T-helper 2 cell treated with Interferon-gamma antibody and Interleukin-4, amounts not matched to agents 5 μg/mL and 100 μg/mL, for 36 hours (primary cell): ENCODE data around the gene TXNDC5.
"Not testable (repeated sequence)": the region's sequence is repeated elsewhere in the genome, so short reads cannot be mapped to it uniquely, and the experiment has no call there.

Source experiments
- DNase-seq: peaks from one replicate; pipeline ENCODE4 v3.0.0; 2021; ENCODE audit warnings: low spot score
- H3K27ac Mint-ChIP-seq: one replicate; pipeline ENCODE4 v1.8.0; 2021; ENCODE audit warnings: mild to moderate bottlenecking, mixed read lengths
- H3K27me3 Mint-ChIP-seq: one replicate; pipeline ENCODE4 v1.8.0; 2021; ENCODE audit warnings: low read depth, mixed read lengths
- H3K36me3 Mint-ChIP-seq: one replicate; pipeline ENCODE4 v1.8.0; 2021; ENCODE audit warnings: low read depth, mixed read lengths
- H3K4me1 Mint-ChIP-seq: one replicate; pipeline ENCODE4 v1.8.0; 2021; ENCODE audit warnings: low read depth, mixed read lengths
- H3K4me3 Mint-ChIP-seq: one replicate; pipeline ENCODE4 v1.8.0; 2022; ENCODE audit warnings: mild to moderate bottlenecking, moderate library complexity, mixed read lengths
- H3K9me3 Mint-ChIP-seq: one replicate; pipeline ENCODE4 v1.8.0; 2021; ENCODE audit warnings: mixed read lengths

TXNDC5 gene

DNA sequence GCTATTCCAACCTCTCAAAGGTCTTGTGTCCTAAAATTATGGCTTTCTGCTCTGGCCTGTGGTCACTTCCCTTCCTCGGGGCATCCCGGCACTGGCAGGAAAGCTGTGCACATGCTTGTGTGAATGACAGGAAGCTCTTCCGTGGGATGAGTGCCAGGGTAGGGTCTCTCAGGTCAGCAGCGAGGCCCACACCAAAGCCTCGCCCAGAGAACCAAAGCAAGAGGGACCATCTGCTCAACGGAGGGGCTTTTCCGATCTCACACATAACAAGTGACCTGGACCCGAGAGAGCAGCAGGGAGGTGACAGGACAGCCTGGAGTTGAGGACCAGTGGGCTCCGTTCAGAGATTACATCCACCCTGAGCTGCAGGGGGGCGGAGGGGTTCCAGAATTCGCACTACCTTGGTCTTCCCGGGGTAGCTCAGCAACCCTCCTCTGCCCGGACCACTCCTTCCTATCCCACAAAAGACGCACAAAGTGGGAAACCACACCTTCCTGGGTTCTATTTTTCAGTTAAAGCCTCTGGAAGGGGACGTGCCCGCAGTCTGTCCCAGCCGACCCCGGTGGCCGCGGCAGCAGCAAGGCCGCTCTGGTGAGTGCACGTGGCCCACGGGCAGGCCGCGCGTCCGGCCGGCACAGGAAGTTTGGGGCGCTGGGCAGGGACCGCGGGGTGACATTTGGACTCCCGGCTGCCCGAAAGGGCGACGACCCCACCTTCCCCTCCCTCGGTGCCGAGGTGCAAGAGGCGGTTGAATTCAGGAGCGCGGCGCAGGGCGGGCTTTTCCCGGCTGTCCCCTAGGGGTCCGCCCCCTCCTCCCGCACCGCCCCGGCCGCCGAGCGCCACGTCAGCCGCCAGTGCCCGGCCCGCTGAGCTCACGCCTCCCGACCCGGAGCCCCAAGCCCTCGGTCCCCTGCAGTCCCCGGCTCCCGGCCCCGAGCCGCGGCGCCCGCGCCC is 988 bp downstream of the TXNDC5 start:
- Mint-ChIP-seq H3K4me3 (peak overlapping the region; percentile 85), H3K27ac (peak overlapping the region; percentile 50), H3K27me3 (no peaks in the 10 kb centered on the region), H3K9me3 (no peaks in the 10 kb centered on the region), H3K4me1 (peaks cover 9% of the 10 kb centered on the region), H3K36me3 (peaks cover 7% of the 10 kb centered on the region)
- DNase-seq: peak; percentile 56

DNA sequence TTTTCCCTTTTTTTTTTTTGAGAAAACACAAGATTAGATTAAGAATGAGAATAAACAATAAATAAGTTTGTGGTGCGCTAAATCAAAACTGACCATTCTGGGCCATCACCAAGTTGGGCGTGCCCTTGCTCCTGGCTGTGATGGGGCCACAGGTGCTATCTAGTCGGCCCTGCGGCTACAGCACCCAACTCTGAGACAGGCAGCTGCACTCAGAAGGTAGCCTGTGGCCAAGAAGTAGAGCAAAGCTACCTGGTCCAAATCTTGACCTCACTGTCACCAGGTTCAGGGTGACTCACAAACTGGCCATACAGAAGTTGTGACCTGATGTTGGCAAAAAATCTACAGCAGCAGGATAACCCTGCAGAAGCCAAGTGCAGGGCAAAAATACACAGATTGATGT is 3.4 kb downstream of the TXNDC5 start:
- Mint-ChIP-seq H3K9me3 (no peaks in the 10 kb centered on the region), H3K4me1 (peaks cover 9% of the 10 kb centered on the region), H3K27ac (no peak overlapping the region), H3K4me3 (no peak overlapping the region), H3K27me3 (no peaks in the 10 kb centered on the region), H3K36me3 (peaks cover 22% of the 10 kb centered on the region)
- no peak for DNase-seq

DNA sequence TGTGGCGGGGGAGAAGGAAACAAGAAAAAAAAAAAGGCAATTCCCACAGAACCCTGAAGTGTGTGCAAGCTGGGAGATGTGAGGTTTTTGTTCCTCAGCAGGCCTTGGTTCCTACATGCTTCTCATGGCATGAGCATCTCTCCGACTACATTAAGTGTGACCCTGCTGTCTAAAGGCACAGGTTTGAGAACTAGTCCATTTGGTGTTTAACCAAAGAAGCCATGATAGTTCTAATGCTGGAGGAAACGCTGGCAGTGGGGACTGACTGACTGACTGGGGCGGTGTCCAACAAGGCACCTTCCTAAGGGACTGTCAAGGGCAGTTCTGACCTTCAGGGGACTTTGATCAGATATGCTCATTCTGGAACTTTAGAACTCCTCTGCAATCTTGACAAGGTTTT is 3.8 kb downstream of the TXNDC5 start:
- Mint-ChIP-seq H3K9me3 (no peaks in the 10 kb centered on the region), H3K4me3 (no peak overlapping the region), H3K27me3 (no peaks in the 10 kb centered on the region), H3K27ac (no peak overlapping the region), H3K4me1 (peaks cover 9% of the 10 kb centered on the region), H3K36me3 (peaks cover 24% of the 10 kb centered on the region)
- no peak for DNase-seq

DNA sequence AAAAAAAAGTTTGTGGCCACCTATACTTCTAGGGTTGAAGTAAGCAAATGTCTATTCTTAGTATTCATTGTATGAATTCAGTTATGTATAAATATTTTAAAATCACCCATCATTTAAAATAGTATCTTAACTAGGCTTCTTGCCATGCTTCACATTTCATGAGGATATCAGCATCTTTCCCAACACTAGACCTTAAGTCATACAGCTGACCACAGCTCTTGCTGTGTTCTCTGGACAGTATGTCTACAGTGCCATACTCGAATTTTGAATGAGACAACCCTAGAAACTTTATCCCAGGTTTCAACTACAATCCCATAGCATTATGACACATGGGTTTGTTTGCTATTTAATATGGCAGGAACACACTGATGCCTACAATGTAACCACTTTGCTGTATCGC is 5.2 kb downstream of the TXNDC5 start:
- H3K4me3 Mint-ChIP-seq: no peak overlapping the region
- no peaks in the 10 kb centered on the region for H3K9me3 Mint-ChIP-seq
- H3K27ac Mint-ChIP-seq: no peak overlapping the region
- peaks cover 34% of the 10 kb centered on the region for H3K36me3 Mint-ChIP-seq
- no peak for DNase-seq
- peaks cover 9% of the 10 kb centered on the region for H3K4me1 Mint-ChIP-seq
- no peaks in the 10 kb centered on the region for H3K27me3 Mint-ChIP-seq

DNA sequence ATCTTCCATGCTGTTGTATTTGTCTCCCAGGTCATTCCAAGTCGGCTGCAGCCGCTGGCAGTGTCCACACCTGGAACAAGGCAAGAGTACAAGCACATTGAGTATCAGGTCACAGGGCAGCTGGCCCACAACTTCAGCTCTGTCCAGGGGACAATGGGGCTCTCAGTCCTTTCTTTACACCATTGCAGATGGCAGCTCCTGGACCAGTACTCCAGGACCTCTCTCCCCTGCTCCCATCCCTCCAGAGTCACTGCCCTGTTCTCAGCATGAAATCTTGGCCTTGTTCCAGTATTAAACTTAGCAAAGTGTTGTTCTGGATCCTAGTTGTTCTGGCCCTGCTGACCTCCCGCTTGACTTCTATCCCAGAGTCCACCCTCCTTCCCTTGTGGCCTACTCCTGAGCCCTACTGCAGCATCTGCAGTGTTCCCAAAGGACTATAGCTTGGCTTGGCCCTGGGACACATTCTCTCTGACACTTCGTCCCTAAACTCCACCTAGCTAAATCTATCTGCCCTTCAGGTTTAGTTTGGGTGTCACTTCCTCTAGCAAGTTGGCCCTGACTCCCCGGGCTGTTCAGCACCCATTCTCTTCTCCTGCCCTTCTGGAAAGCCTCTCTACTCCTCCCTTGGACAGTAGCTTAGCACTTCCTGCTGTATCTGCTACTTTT is 5.8 kb downstream of the TXNDC5 start:
- peaks cover 38% of the 10 kb centered on the region for H3K36me3 Mint-ChIP-seq

DNA sequence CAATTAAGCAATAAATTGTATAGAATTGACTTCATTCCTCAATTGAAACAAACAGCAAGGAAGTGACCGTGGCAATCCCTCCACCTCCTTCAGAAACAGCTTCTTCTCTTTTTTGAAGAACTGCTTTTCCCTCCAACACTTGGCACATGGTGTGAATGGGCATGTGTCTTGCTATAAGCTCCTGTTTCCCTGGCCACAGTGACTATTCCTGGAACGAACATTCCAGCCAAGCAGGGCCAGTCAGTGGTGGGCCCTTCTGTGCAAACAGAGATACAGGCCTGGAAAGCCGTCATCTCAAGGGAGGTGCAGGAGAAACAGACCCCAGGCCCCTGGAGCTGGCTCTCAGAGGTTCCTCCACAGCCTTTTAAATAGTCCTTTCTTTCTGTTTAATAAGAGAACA is 6.9 kb downstream of the TXNDC5 start:
- no peaks in the 10 kb centered on the region for H3K9me3 Mint-ChIP-seq
- H3K4me3 Mint-ChIP-seq: no peak overlapping the region
- no peak overlapping the region for H3K27ac Mint-ChIP-seq
- H3K36me3 Mint-ChIP-seq: peaks cover 40% of the 10 kb centered on the region
- H3K4me1 Mint-ChIP-seq: peaks cover 5% of the 10 kb centered on the region
- no peak for DNase-seq
- no peaks in the 10 kb centered on the region for H3K27me3 Mint-ChIP-seq

More for the DNA sequence above, 5.8 kb downstream of the TXNDC5 start:
- no peak for DNase-seq
- peak overlapping the region; percentile 34 for H3K27ac Mint-ChIP-seq
- no peak overlapping the region for H3K4me3 Mint-ChIP-seq
- H3K4me1 Mint-ChIP-seq: peaks cover 9% of the 10 kb centered on the region
- no peaks in the 10 kb centered on the region for H3K9me3 Mint-ChIP-seq
- no peaks in the 10 kb centered on the region for H3K27me3 Mint-ChIP-seq

DNA sequence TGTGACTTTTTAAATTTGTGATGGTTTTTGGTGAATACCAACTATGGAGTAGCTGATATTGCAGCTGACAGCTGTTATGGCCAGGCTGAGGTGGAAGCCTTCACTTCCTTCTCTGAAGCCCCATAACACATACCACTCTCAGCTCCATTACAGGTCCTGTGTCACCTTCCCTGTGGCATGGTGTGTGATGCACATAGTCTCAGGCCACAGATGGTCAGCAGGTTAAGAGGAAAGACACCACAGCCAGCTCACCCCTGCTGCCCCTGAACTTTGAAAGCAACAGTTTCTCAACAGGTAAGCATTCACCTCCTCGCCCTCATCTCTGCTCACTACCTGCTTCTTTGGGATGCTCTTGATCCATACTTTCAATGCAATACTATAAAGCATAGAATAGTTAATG is 7.7 kb downstream of the TXNDC5 start:
- no peak for DNase-seq
- H3K4me1 Mint-ChIP-seq: peaks cover 4% of the 10 kb centered on the region
- H3K36me3 Mint-ChIP-seq: peaks cover 46% of the 10 kb centered on the region
- H3K27me3 Mint-ChIP-seq: no peaks in the 10 kb centered on the region
- H3K4me3 Mint-ChIP-seq: no peak overlapping the region
- no peak overlapping the region for H3K27ac Mint-ChIP-seq
- no peaks in the 10 kb centered on the region for H3K9me3 Mint-ChIP-seq

DNA sequence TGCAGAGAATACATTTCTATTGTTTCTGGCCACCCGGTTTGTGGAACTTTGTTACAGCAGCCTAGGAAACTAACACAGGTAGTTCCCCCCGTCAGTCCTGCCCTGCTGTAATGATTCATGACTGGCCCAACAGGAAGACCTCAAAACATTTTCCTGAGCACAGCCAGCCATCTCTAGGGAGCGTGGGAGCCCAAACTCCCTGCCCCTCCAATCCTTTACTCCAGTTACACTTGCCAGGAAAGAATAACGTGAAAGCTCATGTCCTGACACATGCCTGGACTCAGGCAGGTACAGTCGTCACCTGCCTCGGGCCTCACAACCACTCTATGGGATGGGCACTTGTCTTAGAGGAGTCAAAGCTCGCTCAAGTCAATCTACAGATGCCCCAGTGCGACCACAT is 8.4 kb downstream of the TXNDC5 start:
- H3K36me3 Mint-ChIP-seq: peaks cover 51% of the 10 kb centered on the region
- H3K4me1 Mint-ChIP-seq: peaks cover 2% of the 10 kb centered on the region
- H3K4me3 Mint-ChIP-seq: no peak overlapping the region
- H3K27ac Mint-ChIP-seq: no peak overlapping the region
- DNase-seq: no peak
- H3K9me3 Mint-ChIP-seq: no peaks in the 10 kb centered on the region
- H3K27me3 Mint-ChIP-seq: no peaks in the 10 kb centered on the region

DNA sequence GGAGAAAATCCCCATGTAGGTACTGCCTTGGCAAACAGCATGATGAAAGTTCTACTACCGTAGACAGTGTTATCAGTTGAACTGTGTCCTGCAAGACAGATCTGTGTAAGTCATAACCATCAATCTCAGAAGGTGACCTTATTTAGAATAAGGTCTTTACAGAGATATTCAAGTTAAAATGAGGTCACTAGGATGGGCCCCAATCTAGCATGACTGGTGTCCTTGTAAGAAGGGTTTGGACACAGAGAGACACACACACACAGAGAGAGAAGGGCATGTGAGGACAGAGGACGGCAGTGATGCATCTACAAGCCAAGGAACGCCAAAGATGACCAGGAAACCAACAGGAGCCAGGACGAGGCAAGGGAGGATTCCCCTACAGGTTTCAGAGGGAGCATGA is 8.8 kb downstream of the TXNDC5 start:
- no peak for DNase-seq
- no peaks in the 10 kb centered on the region for H3K9me3 Mint-ChIP-seq
- no peak overlapping the region for H3K27ac Mint-ChIP-seq
- H3K4me3 Mint-ChIP-seq: no peak overlapping the region
- H3K4me1 Mint-ChIP-seq: peaks cover 2% of the 10 kb centered on the region
- H3K27me3 Mint-ChIP-seq: no peaks in the 10 kb centered on the region
- H3K36me3 Mint-ChIP-seq: peaks cover 52% of the 10 kb centered on the region

DNA sequence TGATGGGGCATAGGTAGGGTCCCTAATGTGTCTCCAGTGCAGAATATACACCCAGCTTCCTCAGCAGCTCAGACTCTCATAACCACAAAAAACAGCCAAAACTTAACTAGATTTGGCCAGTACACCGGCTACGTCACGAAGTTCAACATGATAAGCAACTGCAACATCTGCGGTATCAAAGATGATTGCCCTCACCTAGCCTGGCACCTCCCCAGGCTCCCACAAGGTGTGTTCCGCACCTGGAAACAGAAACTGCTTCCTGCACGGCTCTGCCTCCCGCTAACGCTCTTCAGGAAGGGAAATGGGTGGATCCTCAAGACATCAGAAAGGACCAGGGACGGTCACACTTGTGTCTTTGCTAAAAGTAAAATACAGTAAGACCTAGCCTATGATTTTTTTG is 9.5 kb downstream of the TXNDC5 start:
- Mint-ChIP-seq H3K36me3 (peaks cover 59% of the 10 kb centered on the region), H3K4me3 (no peak overlapping the region), H3K27ac (no peak overlapping the region), H3K27me3 (no peaks in the 10 kb centered on the region), H3K9me3 (no peaks in the 10 kb centered on the region), H3K4me1 (peaks cover 3% of the 10 kb centered on the region)
- no peak for DNase-seq

DNA sequence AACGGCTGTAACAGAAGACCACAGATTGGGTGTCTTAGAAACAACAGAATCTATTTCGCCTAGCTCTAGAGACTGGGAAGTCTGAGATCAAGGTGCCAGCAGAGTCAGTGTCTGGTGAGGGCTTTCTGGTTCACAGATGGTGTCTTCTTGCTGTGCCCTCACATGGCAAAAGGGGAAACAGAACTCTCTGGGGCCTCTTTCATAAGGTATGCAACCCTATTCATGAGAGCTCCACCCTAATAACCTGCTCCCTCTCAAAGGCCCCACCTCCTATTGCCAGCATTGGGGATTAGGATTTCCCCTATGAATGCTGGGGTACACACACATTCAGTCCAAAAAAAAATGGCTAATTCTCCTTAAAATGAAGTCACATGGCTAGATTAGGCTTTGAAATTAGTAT is 10.0 kb downstream of the TXNDC5 start:
- Mint-ChIP-seq H3K9me3 (no peaks in the 10 kb centered on the region), H3K4me1 (peaks cover 4% of the 10 kb centered on the region), H3K27ac (no peak overlapping the region), H3K36me3 (peaks cover 62% of the 10 kb centered on the region), H3K4me3 (no peak overlapping the region), H3K27me3 (no peaks in the 10 kb centered on the region)
- DNase-seq: no peak

DNA sequence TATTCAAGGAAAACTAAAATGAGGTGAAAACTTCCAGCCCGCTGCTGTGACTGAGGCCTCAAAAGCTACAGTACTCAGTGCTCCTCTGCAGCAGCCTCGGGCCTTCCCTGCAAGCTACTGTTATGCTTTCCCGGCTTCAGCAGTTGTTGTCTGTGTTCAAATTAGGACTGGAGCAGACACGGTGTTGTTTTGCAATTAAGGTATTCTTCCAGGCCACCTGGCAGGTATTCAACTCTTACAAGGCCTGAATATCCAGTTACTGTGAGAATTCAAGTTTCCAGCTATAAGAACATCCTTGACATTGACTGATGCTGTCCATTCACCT is 10.7 kb downstream of the TXNDC5 start:
- no peaks in the 10 kb centered on the region for H3K9me3 Mint-ChIP-seq
- H3K27ac Mint-ChIP-seq: no peak overlapping the region
- H3K4me3 Mint-ChIP-seq: no peak overlapping the region
- no peak for DNase-seq
- H3K36me3 Mint-ChIP-seq: peaks cover 62% of the 10 kb centered on the region
- H3K4me1 Mint-ChIP-seq: peaks cover 2% of the 10 kb centered on the region
- no peaks in the 10 kb centered on the region for H3K27me3 Mint-ChIP-seq

DNA sequence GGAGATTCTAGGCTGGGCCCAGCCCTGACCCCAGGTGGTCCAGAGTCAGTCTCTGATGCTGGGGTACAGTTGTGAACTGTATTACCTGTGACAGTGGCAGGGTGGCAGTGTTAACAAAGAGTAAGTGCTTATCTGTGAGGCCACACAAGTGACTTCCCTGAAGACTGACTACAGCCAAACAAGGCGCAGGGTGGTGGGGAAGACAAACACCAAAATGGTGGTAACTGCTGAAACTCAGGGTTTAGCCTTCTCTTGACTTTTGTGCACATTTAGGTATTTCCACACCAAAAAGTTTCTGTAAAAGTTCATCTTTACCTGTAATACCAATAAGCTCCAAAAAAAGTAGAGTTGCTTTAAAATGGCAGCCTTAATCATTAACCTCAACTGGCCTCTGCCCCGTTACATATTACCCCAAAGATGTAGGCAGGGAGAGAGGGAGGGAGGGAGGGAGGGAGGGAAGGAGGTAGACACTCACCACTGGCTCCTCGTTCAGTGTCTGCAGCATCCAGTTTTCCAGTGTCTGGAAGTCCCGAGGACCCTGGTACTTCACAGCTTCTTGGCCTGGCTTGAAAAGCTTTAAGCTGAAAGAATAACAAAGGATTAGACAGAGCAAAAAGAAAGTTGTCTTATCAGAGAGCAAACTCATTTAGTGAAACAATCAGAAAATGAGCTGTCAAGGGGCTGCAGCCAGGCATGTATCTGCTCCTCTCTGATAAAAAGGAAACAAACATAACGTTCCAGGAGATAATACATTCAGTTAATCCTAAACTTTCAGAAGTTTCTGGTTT is 11.3 kb downstream of the TXNDC5 start:
- Mint-ChIP-seq H3K27me3 (no peaks in the 10 kb centered on the region), H3K9me3 (no peaks in the 10 kb centered on the region), H3K4me1 (peaks cover 2% of the 10 kb centered on the region), H3K27ac (no peak overlapping the region), H3K36me3 (peaks cover 58% of the 10 kb centered on the region), H3K4me3 (no peak overlapping the region)
- DNase-seq: no peak

DNA sequence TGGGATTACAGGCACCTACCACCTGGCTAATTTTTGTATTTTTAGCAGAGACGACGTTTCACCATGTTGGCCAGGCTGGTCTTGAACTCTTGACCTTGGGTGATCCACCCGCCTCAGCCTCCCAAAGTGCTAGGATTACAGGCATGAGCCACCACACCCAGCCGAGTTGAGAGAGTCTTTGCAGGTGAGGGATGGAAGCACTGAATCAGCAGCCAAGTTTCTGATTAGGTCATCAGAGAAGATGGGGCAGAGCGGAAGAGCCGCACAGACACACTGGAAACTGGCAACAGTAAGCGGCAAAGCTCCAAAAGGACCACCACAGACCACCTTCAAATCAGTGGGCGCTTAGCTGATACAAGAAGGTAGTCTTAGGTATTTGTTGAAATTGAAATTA is 12.4 kb downstream of the TXNDC5 start:
- H3K36me3 Mint-ChIP-seq: peaks cover 59% of the 10 kb centered on the region
- not testable (repeated sequence) for H3K27ac Mint-ChIP-seq, H3K4me3 Mint-ChIP-seq, H3K4me1 Mint-ChIP-seq, DNase-seq, H3K27me3 Mint-ChIP-seq, H3K9me3 Mint-ChIP-seq
